HG03066 (cell line): ENCODE data around the gene SATL1.
"Not testable (repeated sequence)": the region's sequence is repeated elsewhere in the genome, so short reads cannot be mapped to it uniquely, and the experiment has no call there.

Source experiments
- ATAC-seq: cut with Tn5 transposase; IDR thresholded peaks from one replicate; pipeline ENCODE4 v1.9.1; 2021; ENCODE audit warnings: low read depth; ENCODE audit not compliant: unreplicated experiment

The SATL1 gene

GRCh38 chrX:85111347-85111746 lies 132.2 kb downstream of the SATL1 start:
- ATAC-seq: no peak

- no peak for ATAC-seq
These were observed 134.3 kb downstream of the SATL1 start for GRCh38 chrX:85109235-85109634.

GRCh38 chrX:85108165-85108564 lies 135.4 kb downstream of the SATL1 start:
- ATAC-seq: no peak

GRCh38 chrX:85107407-85107806 lies 136.2 kb downstream of the SATL1 start:
- no peak for ATAC-seq

- ATAC-seq: no peak
These were observed 154.2 kb downstream of the SATL1 start for GRCh38 chrX:85089321-85089840.

- ATAC-seq: no peak
These were observed 158.7 kb downstream of the SATL1 start for GRCh38 chrX:85084770-85085393.

GRCh38 chrX:85077247-85077646 lies 166.3 kb downstream of the SATL1 start:
- not testable (repeated sequence) for ATAC-seq

- ATAC-seq: no peak
These were observed 177.9 kb downstream of the SATL1 start for GRCh38 chrX:85065512-85066198.

- no peak for ATAC-seq
These were observed 190.8 kb downstream of the SATL1 start for GRCh38 chrX:85052636-85053343.

- no peak for ATAC-seq
These were observed 191.4 kb downstream of the SATL1 start for GRCh38 chrX:85052205-85052604.

- ATAC-seq: no peak
These were observed 192.0 kb downstream of the SATL1 start for GRCh38 chrX:85051627-85052026.
